ENCODE measurements around the gene FOXD2. TPM values are rescaled to one million over a fixed set of nuclear protein-coding genes. Genes with fewer than 3 reads are reported as not detected.

FOXD2 gene
- total RNA-seq = under 1 TPM; 0.16 to 0.59 (median 0.24) TPM
- polyA plus RNA-seq = under 1 TPM; 0.05 TPM
- not detected for total RNA-seq

DNA sequence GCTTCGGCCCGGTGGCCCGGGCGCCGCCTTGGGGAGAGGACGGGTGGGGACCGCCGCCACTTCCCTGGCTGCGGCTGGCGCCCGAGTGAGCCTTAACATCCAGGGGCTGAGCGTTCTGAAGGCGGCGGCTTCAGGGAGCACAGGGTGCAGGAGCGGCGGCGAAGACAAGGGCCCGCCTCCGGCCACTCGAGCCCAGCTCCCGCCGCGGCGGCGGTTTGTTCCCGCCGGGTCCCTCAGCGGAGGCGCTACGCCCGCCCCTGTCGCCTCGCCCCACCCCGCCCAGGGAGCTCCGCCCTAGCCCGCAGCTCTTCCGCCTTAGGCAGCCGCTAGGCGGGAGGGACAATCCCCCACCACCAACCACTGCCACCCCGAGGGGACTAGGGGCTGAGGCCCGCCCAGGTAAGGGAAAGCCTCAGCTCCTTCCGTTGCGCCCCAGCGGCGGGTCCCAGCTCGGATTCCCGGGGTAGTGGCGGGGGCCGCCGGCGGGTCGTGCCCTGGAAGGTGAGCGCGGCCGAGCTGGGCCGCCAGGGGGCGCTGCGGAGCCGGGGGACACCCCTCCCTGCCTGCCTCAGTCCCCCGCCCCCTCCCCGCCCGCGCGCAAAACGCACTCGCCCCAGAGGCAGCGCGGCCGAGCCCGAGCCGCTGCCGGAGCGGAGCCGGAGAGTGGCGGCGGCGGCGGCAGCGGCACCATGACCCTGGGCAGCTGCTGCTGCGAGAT lies at the start of gene FOXD2:
Gene FOXD2 (plus strand): TSS at position 598 of the 718 bp plus-strand sequence. CDS start 92 bp downstream, at position 690.
- peak within 1 kb of the TSS; percentile 84 to 95 (median 89) for H3K4me3 Mint-ChIP-seq
- H3K4me1 Mint-ChIP-seq = peaks cover 14 to 37% (median 27%) of the 10 kb centered on the region in 7 donors
- intact Hi-C loops (cut with micrococcal nuclease) = loop anchor here (1.0 to 10.0 kb wide), 9 partner anchors 8 to 943 kb away; partner anchors contain the start of gene STIL (in 2 of the 2)
- Histone ChIP-seq H3K4me3 (ENCODE audit: low read length) (peak within 1 kb of the TSS; percentile 76), H3K27me3 (ENCODE audit: control insufficient read depth in 2 of 2, insufficient read depth in 2 of 2, low read length in 2 of 2) (peaks cover 0 to 20% of the 10 kb centered on the region in 2 donors), H3K4me1 (ENCODE audit: control insufficient read depth in 2 of 2, insufficient read depth in 2 of 2, low read length in 2 of 2) (peaks cover 8 to 33% of the 10 kb centered on the region in 2 donors), H3K9me3 (ENCODE audit: control insufficient read depth in 2 of 3, low read length in 3 of 3) (no peaks in the 10 kb centered on the region), H3K27ac (ENCODE audit: low read depth, low read length) (peak within 1 kb of the TSS; percentile 66), H3K36me3 (ENCODE audit: control insufficient read depth in 2 of 3, insufficient read depth in 3 of 3, low read length in 3 of 3) (no peaks in the 10 kb centered on the region)
- no peaks in the 10 kb centered on the region for H3K9me3 Mint-ChIP-seq
- peaks cover 14 to 39% (median 19%) of the 10 kb centered on the region in 5 donors for H3K27me3 Mint-ChIP-seq
- peak within 1 kb of the TSS in 8 of 9 donors; percentile 46 to 86 (median 70) for H3K27ac Mint-ChIP-seq
- POLR2A ChIA-PET = interaction anchor here (1.0 kb wide), 3 partner anchors 104 to 718 kb away, joined by 3 to 5 read pairs (median 4); partner anchors contain the start of gene CMPK1
- DNase-seq = peak; percentile 85 to 99 (median 92)
- CTCF ChIA-PET = interaction anchor here (0.5 to 2.0 kb wide), 9 partner anchors 8 to 288 kb away, joined by 3 to 11 read pairs (median 4); partner anchors contain the start of gene STIL
- peaks cover 0 to 16% (median 0%) of the 10 kb centered on the region in 5 donors for H3K36me3 Mint-ChIP-seq
- ATAC-seq = peak; percentile 92

DNA sequence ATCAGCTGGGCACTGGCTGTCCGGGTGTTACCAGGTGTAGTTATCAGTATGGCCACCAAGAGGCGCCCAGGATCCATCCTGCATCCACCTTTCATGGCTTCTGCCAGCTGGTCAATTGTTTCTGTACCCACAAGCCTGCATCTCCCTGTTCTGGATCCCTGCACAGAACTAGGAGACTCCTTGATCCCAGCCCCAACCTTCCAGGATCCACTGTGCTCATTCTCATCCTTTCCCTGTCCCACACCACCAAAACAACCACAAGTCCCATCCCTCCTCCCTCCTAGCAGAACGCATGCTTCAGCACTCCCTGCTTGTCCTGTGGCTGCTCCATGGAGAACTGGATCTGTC lies 49.0 kb upstream of the FOXD2 start:
- CTCF ChIA-PET = interaction anchor here (0.9 kb wide), 1 partner anchor 338 kb away, joined by 3 read pairs; no protein-coding TSS in a partner anchor
- H3K4me3 Mint-ChIP-seq = no peak overlapping the region
- no peaks in the 10 kb centered on the region for H3K36me3 ChIP-seq (ENCODE audit: control insufficient read depth in 2 of 3, insufficient read depth in 3 of 3, low read length in 3 of 3)
- POLR2A ChIA-PET = no interaction called here
- no peaks in the 10 kb centered on the region for H3K4me1 ChIP-seq (ENCODE audit: control insufficient read depth in 2 of 2, insufficient read depth in 2 of 2, low read length in 2 of 2)
- no peaks in the 10 kb centered on the region for H3K27me3 ChIP-seq (ENCODE audit: control insufficient read depth in 2 of 2, insufficient read depth in 2 of 2, low read length in 2 of 2)
- H3K9me3 ChIP-seq (ENCODE audit: control insufficient read depth in 2 of 3, low read length in 3 of 3) = no peaks in the 10 kb centered on the region
- H3K27ac ChIP-seq (ENCODE audit: low read depth, low read length) = no peak overlapping the region
- intact Hi-C loops (cut with micrococcal nuclease) = loop anchor here (1.0 to 2.0 kb wide), 3 partner anchors 321 to 337 kb away; no protein-coding TSS in a partner anchor
- H3K9me3 Mint-ChIP-seq = no peaks in the 10 kb centered on the region
- no peak overlapping the region for H3K4me3 ChIP-seq (ENCODE audit: low read length)
- peaks cover 0 to 4% (median 0%) of the 10 kb centered on the region in 5 donors for H3K36me3 Mint-ChIP-seq
- DNase-seq (peak in 4 of 9 donors; percentile 12 to 43 (median 16)), ATAC-seq (peak; percentile 57)
- peaks cover 3 to 9% (median 7%) of the 10 kb centered on the region in 5 donors for H3K27me3 Mint-ChIP-seq
- no peak overlapping the region for H3K27ac Mint-ChIP-seq
- peaks cover 0 to 4% (median 0%) of the 10 kb centered on the region in 7 donors for H3K4me1 Mint-ChIP-seq

GRCh38 chr1:47389731-47390130 lies 48.1 kb upstream of the FOXD2 start:
- intact Hi-C loops (cut with micrococcal nuclease) = loop anchor here (1.0 to 2.0 kb wide), 2 partner anchors 321 to 337 kb away; no protein-coding TSS in a partner anchor
- ChIA-PET CTCF (interaction anchor here (0.6 kb wide), 1 partner anchor 443 kb away, joined by 3 read pairs; no protein-coding TSS in a partner anchor), POLR2A (no interaction called here)
- Mint-ChIP-seq H3K9me3 (no peaks in the 10 kb centered on the region), H3K27me3 (peaks cover 10 to 15% (median 12%) of the 10 kb centered on the region in 5 donors), H3K4me3 (no peak overlapping the region), H3K27ac (peak overlapping the region in 2 of 9 donors; percentile 8 to 29), H3K36me3 (peaks cover 0 to 4% (median 0%) of the 10 kb centered on the region in 5 donors), H3K4me1 (peaks cover 0 to 4% (median 0%) of the 10 kb centered on the region in 7 donors)
- DNase-seq (no peak), ATAC-seq (no peak)
- Histone ChIP-seq H3K4me1 (ENCODE audit: control insufficient read depth in 2 of 2, insufficient read depth in 2 of 2, low read length in 2 of 2) (no peaks in the 10 kb centered on the region), H3K9me3 (ENCODE audit: control insufficient read depth in 2 of 3, low read length in 3 of 3) (no peaks in the 10 kb centered on the region), H3K27ac (ENCODE audit: low read depth, low read length) (no peak overlapping the region), H3K4me3 (ENCODE audit: low read length) (no peak overlapping the region), H3K36me3 (ENCODE audit: control insufficient read depth in 2 of 3, insufficient read depth in 3 of 3, low read length in 3 of 3) (no peaks in the 10 kb centered on the region), H3K27me3 (ENCODE audit: control insufficient read depth in 2 of 2, insufficient read depth in 2 of 2, low read length in 2 of 2) (no peaks in the 10 kb centered on the region)

DNA sequence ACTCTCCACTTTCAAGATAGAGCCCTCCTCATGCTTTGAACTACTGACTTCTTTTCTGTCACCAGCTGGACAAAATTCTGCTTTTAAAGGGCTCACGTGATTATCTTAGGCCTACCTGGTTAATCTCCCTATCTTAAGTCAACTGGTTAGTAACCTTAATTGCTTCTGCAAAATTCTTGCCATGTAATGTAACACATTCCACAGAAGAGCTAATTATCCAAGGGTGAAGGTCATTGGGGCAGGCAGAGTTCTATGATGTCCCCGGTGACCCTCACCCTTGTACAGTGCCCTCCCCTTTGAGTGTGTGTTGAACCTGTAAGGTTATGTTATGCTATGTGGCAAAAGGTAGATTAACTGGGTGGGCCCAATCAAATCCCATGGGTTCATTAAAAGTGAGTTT lies 47.0 kb upstream of the FOXD2 start:
- intact Hi-C loops (cut with micrococcal nuclease) = no loop called here
- no peaks in the 10 kb centered on the region for H3K9me3 ChIP-seq (ENCODE audit: control insufficient read depth in 2 of 3, low read length in 3 of 3)
- no peaks in the 10 kb centered on the region for H3K27me3 ChIP-seq (ENCODE audit: control insufficient read depth in 2 of 2, insufficient read depth in 2 of 2, low read length in 2 of 2)
- no peaks in the 10 kb centered on the region for H3K4me1 ChIP-seq (ENCODE audit: control insufficient read depth in 2 of 2, insufficient read depth in 2 of 2, low read length in 2 of 2)
- Mint-ChIP-seq H3K9me3 (no peaks in the 10 kb centered on the region), H3K27ac (peak overlapping the region in 1 of 9 donors; percentile 57), H3K4me3 (no peak overlapping the region), H3K36me3 (peaks cover 0 to 4% (median 0%) of the 10 kb centered on the region in 5 donors), H3K4me1 (peaks cover 0 to 4% (median 0%) of the 10 kb centered on the region in 7 donors), H3K27me3 (peaks cover 10 to 21% (median 20%) of the 10 kb centered on the region in 5 donors)
- no peak for DNase-seq
- ATAC-seq = no peak
- no peak overlapping the region for H3K4me3 ChIP-seq (ENCODE audit: low read length)
- H3K27ac ChIP-seq (ENCODE audit: low read depth, low read length) = no peak overlapping the region
- ChIA-PET CTCF (interaction anchor here (1.4 kb wide), 1 partner anchor 335 kb away, joined by 5 read pairs; no protein-coding TSS in a partner anchor), POLR2A (no interaction called here)
- no peaks in the 10 kb centered on the region for H3K36me3 ChIP-seq (ENCODE audit: control insufficient read depth in 2 of 3, insufficient read depth in 3 of 3, low read length in 3 of 3)

DNA sequence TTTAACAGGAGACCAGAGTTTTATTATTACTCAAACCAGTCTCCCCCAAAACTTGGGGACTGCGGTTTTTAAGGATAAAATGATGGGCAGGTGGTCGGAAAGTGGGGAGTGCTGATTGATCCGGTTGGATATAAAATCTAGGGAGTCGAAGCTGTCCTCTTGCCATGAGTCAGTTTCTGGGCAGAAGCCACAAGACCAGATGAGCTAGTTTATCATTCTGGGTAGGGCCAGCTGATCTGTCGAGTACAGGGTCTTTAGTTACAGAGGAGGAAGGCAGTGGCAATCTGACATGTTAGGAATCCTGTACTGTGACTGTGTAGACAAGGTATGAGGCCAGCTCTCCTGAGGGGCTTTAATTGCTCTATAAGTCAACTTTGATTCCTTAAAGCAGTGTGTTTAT lies 44.7 kb upstream of the FOXD2 start:
- CTCF ChIA-PET = interaction anchor here (0.6 kb wide), 1 partner anchor 28 kb away, joined by 4 read pairs; no protein-coding TSS in a partner anchor
- H3K27ac Mint-ChIP-seq = no peak overlapping the region

DNA sequence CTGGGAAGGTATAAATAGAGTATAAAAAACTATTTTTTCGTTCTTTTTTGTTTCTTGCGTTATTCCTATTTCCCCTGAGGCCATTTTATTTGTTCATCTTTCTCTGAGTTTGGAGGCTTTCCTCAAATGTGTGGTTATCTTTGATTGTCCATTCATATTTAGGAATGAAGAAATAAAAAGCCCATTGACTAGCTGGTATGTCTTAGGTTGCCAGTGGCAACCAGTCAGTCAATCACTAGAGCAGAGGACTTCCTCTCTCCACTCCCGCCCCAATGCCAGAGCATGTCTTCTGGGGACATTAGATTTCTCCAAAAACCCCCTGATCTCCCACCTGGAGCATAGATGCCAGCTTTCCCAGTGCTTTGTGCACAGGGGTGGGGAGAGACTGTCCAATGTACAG lies 42.4 kb upstream of the FOXD2 start:
- POLR2A ChIA-PET = no interaction called here
- DNase-seq = no peak
- CTCF ChIA-PET = no interaction called here

More for the DNA sequence above, 44.7 kb upstream of the FOXD2 start:
- no peak overlapping the region for H3K4me3 Mint-ChIP-seq
- H3K4me3 ChIP-seq (ENCODE audit: low read length) = no peak overlapping the region
- no peaks in the 10 kb centered on the region for H3K4me1 ChIP-seq (ENCODE audit: control insufficient read depth in 2 of 2, insufficient read depth in 2 of 2, low read length in 2 of 2)
- H3K27me3 Mint-ChIP-seq = peaks cover 14 to 27% (median 19%) of the 10 kb centered on the region in 5 donors
- no peaks in the 10 kb centered on the region for H3K9me3 ChIP-seq (ENCODE audit: control insufficient read depth in 2 of 3, low read length in 3 of 3)
- H3K36me3 ChIP-seq (ENCODE audit: control insufficient read depth in 2 of 3, insufficient read depth in 3 of 3, low read length in 3 of 3) = no peaks in the 10 kb centered on the region
- H3K27ac ChIP-seq (ENCODE audit: low read depth, low read length) = no peak overlapping the region
- H3K36me3 Mint-ChIP-seq = peaks cover 0 to 4% (median 0%) of the 10 kb centered on the region in 5 donors
- POLR2A ChIA-PET = no interaction called here
- intact Hi-C loops (cut with micrococcal nuclease) = no loop called here
- H3K27me3 ChIP-seq (ENCODE audit: control insufficient read depth in 2 of 2, insufficient read depth in 2 of 2, low read length in 2 of 2) = no peaks in the 10 kb centered on the region
- peaks cover 0 to 4% (median 0%) of the 10 kb centered on the region in 7 donors for H3K4me1 Mint-ChIP-seq
- no peaks in the 10 kb centered on the region for H3K9me3 Mint-ChIP-seq
- ATAC-seq (no peak), DNase-seq (no peak)

More for the DNA sequence above, 42.4 kb upstream of the FOXD2 start:
- no peaks in the 10 kb centered on the region for H3K27me3 ChIP-seq (ENCODE audit: control insufficient read depth in 2 of 2, insufficient read depth in 2 of 2, low read length in 2 of 2)
- intact Hi-C loops (cut with micrococcal nuclease) = no loop called here
- Mint-ChIP-seq H3K4me1 (peaks cover 0 to 4% (median 0%) of the 10 kb centered on the region in 7 donors), H3K27ac (no peak overlapping the region), H3K9me3 (no peaks in the 10 kb centered on the region), H3K36me3 (peaks cover 0 to 4% (median 0%) of the 10 kb centered on the region in 5 donors), H3K4me3 (no peak overlapping the region), H3K27me3 (peaks cover 18 to 41% (median 19%) of the 10 kb centered on the region in 5 donors)
- no peaks in the 10 kb centered on the region for H3K36me3 ChIP-seq (ENCODE audit: control insufficient read depth in 2 of 3, insufficient read depth in 3 of 3, low read length in 3 of 3)
- H3K4me1 ChIP-seq (ENCODE audit: control insufficient read depth in 2 of 2, insufficient read depth in 2 of 2, low read length in 2 of 2) = no peaks in the 10 kb centered on the region
- H3K9me3 ChIP-seq (ENCODE audit: control insufficient read depth in 2 of 3, low read length in 3 of 3) = no peaks in the 10 kb centered on the region
- ATAC-seq = no peak
- no peak overlapping the region for H3K27ac ChIP-seq (ENCODE audit: low read depth, low read length)
- H3K4me3 ChIP-seq (ENCODE audit: low read length) = no peak overlapping the region
